Pons (tissue), 1 donor: ENCODE results near the gene IPO9.

Source experiments
- DNase-seq: peaks from one replicate; pipeline ENCODE4 v3.0.0-alpha.2; 2016; ENCODE audit warnings: low spot score

IPO9 gene

DNA sequence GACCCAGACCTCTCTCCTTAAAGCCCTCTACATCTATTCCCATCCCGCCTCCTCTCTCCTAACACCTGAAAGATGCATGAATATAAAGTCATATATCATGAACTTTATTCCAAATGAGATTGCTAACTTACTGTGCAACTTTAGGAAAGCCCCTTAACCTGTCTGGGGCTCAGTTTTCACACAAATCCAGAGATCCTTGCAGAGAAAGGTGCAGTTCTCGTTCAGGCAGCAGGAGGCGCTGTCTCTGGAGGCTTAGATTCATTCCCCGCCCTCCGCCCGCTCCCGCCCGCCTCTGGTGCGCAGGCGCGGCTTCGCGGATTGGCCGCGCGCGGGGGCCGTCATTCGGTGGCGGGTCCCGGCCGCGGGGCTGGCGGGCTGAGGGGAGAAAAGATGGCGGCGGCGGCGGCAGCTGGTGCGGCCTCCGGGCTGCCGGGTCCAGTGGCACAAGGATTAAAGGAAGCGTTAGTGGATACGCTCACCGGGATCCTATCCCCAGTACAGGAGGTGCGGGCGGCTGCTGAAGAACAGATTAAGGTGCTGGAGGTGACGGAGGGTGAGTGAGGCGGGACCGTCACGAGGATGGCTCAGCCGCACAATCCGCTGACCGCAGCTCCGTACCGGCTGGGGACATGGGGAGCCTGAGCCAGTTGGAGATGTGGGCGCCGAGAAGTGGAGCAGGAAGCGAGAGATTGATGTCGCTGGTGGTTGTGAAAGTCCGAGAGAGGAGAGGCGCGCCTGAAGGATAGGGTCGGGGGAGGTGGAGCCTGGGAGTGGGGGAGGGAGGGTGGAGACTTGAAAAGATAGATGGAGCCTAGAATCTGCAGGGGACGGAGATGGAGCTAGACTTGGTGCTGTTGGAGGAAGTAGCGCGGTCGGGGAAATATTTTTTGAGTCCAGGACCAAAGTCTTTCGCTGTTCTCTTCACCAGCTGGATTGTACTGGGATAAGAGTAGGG is at the start of gene IPO9:
Gene IPO9, plus strand, starts transcription at position 338 of the 955 bp plus-strand sequence. Its CDS starts 53 bp downstream, at position 391.
- DNase-seq: peak; percentile 90

DNA sequence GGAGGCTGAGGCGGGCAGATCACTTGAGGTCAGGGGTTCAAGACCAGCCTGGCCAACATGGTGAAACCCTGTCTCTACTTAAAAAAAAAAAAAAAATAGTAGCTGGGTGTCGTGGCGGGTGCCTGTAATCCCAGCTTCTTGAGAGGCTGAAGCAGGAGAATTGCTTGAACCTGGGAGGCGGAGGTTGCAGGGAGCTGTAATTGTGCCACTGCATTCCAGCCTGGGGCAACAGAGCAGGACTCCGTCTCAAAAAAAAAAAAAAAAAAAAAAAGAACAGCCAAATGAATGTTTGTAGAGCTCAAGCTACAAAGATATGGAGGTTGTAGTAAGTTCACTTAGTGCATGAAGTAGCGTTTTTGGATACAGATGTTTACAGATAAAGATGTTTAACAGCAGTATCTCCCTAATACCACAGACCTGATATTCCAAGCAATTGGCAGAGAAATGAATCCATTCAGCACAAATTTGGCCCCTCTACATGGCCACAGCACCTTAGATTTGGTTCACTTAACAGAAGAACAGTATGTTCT is 49.5 kb upstream of the IPO9 start:
- DNase-seq: no peak

DNA sequence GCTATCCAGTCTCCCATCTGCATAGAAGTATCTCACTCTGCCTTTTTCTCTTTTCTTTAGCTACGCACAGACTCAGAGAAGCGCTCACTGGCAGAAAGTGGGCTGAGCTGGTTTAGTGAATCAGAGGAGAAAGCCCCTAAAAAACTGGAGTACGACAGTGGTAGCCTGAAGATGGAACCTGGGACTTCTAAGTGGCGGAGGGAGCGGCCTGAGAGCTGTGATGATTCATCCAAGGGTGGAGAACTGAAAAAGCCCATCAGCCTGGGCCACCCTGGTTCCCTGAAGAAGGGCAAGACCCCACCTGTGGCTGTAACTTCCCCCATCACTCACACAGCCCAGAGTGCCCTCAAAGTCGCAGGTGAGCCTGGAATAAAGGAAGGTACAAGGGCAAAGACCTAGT is 48.0 kb upstream of the IPO9 start:
- DNase-seq: no peak

DNA sequence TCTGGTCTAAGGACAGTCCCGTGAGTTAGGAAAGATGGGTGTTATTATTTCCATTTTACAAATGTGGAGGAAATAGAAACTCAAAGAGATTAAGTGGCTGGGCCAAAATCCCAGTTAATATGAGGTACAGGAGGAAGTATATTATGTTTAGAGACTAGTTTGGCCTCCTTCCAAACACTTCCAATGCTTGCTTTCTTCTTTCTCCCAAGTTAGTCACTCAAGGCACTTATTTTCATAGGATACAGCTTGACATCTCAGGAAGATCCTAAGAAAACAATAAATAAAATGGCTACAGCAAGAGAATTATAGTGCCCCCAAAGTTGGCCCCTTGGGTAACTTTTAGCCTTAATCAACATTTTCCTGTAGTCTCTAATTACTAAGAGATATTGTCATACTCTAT is 47.5 kb upstream of the IPO9 start:
- no peak for DNase-seq

DNA sequence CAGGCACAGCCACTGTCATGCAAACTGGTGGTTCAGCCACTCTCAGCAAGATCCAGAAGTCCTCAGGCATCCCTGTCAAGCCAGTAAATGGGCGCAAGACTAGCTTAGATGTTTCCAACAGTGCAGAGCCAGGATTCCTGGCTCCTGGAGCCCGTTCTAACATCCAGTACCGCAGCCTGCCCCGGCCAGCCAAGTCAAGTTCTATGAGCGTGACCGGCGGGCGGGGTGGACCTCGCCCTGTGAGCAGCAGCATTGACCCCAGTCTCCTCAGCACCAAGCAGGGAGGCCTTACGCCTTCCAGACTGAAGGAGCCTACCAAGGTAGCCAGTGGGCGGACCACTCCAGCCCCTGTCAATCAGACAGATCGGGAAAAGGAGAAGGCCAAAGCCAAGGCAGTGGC is 46.6 kb upstream of the IPO9 start:
- DNase-seq: no peak

DNA sequence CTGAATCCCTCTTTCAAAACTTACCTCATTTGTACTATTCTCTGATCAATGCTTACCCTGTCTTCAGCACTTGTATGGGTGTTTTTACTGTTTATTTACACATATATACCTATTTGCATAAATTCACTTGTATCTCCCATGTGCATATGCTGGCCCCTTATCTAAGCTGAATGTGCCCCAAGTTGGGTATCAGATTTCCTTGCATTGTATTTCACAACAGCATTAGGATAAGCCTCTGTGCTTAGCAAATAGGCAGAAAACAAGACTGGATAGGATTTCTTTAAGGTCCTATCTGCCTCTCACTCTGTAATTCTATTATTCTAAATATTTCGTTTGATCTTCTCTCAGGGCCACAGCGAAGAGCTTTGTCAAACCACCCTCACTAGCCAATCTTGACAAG is 45.9 kb upstream of the IPO9 start:
- DNase-seq: no peak

DNA sequence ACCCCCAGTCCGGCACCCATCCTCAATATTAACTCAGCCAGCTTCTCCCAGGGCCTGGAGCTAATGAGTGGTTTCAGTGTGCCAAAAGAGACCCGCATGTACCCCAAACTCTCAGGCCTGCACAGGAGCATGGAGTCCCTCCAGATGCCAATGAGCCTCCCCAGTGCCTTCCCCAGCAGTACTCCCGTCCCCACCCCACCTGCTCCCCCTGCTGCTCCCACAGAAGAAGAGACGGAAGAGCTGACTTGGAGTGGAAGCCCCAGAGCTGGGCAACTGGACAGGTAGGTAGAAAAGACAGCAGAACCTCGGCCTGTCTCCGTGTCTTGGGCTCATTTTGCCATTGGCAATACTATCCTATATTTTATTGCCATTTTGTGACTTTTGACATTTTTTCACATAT is 45.4 kb upstream of the IPO9 start:
- no peak for DNase-seq

DNA sequence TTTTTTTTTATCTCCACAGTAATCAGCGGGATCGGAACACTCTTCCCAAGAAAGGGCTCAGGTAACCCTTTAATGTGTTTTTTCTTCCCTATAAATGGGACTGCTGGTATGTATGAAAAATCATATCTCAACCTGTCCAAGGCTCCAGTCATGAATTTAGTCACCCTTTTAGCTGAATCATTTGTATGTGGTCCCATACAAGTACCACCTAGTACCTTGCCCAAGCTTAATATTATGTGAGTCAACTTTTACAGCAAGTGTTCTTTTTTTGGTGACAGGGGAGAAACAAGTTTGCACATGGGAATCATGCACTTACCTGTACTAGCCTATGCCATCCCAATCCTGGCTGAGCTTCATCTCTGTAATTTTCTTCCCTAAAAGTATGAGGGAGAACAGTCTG is 43.7 kb upstream of the IPO9 start:
- no peak for DNase-seq

DNA sequence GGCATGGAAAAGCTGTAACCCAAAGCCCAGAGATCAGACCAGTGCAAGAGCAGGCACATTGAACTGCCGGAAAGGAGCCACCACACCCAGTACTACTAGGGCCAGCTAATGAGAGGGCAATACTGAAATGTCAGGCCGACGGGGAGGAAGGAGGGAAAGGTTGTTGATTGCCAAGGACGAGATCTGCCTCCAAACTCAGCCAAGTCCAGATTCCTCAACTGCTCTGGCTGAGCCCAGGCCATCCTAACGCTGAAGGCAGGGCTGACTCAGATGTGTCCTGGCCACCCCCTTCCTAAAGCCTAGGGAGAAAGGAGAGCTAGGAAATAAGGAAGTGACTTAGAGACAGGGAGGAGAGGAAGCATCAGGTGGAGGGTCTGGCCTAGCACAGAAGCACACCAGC is 42.1 kb upstream of the IPO9 start:
- DNase-seq: no peak

DNA sequence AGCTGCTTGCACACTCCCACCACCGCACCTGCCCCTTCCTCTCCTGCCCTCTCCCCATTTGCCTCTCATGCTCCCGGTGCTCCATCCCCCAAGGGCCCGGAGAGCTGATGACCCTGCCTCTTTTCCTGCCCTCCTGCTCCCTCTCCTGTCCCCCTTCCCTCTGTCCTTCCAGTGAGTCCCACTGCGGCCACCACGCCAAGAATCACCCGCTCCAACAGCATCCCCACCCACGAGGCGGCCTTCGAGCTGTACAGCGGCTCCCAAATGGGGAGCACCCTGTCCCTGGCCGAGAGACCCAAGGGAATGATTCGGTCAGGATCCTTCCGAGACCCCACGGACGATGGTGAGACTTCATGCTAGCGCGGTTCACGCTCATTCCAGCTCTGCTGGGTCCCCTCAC is 40.7 kb upstream of the IPO9 start:
- DNase-seq: no peak

DNA sequence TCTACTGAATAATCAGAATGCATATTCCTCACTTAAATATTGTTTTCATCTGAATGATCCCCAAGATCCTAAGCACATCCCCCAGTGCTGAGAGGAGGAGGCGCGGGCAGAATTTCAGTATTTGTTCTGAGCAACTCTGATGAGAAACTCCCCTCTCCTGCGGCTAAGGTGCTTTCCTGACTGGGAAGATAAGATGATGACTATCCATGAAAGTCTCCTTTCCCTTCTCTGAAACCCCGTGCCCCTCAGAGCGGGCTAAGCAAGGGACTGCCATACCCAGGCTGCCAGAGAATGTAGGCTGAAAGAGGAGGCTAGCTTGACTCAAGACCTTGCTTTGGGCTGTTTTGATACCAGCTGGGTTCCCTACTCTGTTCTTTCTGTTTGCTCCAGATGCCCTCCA is 39.7 kb upstream of the IPO9 start:
- no peak for DNase-seq

DNA sequence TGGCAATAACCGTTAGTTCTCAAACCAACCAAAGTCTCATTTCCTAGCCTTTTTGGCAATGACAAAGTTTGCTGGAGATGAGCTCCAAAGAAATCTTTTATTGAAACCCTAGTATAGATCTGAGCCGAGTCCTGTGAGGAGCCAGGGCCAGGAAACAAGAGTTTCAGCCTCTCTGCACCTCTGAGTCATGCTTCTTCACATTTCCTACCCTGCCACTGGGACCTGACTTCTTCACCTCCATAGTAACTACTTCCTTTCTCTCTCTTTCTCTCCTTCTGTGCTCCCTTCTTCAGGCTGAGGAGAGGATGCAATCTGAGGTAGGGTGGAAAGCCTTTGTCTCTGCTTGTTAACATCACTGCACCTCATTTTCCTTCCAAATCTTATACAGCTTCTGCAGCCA is 38.7 kb upstream of the IPO9 start:
- no peak for DNase-seq

DNA sequence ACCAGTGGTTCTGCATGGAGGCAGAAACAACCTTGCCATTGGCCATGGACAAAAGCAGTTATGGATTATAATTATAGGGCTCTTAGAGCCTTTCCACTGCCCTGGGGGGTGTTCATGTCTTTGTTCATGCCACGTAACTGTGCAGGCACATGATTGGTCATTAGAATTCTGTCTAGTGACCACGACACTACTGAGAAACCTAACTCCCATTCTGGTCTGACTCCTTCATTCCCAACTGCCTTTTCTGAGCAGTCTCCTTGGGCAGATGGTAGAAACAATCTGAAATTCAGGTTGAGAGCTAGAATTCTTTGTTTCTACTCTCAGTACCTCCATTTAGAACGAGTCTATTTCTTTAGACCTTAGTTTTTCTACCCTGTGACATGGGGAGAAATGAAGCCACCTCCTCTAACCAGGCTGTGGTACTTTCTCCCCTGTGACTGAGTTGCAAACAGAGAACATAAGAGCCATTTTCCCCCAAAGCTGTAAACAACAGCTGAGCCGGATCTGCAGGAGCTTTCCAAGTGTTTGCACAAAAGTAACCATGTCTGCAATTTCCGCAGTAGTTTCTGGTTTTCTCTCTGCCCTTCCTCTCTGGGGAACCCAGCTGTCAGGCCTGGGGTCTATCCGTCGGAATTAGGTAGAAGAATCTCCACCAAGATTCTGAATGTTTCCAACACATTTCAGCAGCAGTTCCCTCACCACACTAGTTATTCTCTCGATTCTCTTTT is 37.7 kb upstream of the IPO9 start:
- peak; percentile 94 for DNase-seq

DNA sequence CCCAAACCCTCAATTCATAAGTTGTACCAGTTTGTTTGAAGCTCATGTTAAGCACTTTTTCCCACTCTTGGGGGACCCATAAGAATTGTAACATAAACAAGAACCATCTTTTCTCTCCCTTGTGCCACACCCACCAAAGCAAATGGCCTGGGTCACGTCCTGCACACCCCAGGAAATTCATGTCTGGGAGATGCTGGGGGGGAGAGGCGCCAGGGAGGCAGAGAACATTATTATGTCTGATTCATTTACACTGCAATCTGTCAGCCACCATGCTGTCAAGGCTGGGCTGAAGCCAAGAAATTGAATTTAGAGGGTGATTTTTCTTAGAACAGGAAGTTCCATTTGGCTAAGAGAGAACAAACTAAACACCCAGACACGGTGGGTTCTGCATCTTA is 37.2 kb upstream of the IPO9 start:
- no peak for DNase-seq

DNA sequence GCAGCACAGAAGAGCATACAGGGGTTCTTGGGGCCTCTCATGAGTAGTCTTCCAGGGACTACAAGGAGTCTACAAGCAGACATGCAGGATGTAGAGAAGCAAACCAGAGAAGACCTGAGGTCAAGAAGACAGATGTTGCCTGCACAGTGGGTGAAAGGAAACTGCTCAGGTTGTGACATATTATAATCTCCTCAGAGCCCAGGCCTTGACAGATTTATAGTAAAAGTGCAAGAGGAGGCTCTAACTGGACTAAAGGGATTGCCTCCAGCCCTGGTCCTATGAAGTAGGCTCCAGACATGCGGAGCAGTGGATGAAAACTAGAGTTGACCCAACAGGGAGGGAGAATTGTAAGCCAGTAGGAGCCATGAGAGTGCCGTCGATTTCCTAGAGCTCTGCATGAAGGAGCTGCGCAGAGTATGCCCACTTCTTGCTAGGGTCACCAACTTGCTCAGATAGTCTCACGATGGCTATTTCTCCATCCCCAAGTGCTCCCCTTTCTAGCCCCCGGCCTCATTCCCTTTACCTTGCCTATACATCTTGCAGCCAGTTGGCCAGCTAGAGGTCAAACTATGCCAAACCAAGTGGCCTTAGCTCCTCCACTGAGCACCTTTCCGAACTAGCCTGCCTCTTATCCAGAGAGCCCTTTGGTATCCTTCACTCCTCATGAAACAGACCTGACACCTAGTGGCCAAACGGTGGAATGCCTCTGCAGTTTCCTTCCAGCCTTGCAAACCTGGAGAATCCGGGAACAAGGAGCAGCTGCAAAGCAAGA is 36.2 kb upstream of the IPO9 start:
- peak; percentile 96 for DNase-seq

DNA sequence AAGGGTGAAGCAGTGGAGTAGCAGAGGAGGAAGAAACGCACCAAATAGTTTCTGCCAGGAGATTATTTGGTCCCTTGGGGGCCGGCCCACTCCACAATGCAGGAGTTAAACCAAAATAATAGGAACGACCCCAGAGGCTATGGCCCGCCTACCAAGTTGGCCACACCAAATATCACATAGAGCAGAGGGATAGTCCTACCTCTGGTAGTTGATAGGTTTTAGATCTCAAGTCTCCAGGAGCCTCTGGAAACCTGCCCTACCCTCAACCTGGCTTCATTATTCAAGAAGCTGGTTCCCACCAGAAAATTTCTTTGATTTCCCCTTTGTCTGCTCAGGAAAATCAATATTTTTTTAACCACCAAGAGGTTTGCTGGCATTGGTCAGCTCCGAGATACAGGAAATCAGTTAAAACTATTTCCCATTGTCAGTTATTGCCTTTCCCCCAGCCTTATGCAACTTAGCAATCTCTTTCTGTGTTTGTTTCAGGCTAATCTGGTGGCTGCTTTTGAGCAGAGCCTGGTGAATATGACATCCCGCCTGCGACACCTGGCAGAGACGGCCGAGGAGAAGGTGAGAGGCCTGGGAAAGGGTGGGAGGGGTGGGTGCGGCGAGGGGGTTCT is 35.5 kb upstream of the IPO9 start:
- DNase-seq: no peak

DNA sequence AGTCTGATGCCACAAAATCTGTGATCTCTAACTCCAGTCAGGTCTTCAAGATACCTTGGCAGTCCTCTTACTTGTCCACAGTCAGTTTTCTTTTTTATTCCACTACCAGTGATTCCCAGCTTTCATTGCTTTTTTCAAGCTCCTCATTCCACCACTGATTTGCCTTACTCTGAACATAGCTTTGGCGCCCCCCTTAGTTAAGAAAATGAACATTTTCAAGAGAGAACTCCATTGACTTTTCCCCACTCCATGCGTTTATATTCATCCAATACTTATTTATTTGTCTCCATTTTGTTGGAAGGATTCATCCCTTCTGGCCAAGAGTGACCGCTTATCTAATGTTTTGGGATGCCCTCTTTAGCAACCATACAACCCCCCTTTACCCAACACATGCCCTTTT is 33.9 kb upstream of the IPO9 start:
- no peak for DNase-seq

DNA sequence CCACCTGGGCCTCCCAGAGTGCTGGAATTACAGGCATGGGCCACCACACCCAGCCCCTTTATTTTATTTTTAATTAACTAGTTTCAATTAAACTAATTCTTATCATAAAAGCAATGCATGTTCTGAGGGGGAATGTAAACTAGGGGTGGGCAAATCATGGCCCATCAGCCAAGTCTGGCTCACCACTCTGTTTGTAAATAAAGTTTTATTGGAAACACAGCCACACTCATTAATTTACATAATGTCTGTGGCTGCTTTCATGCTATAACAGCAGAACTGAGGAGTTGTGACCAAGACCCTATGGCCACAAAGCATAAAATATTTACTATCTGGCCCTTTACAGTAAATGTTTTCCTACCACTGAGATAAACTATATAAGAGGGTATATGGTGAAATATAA is 28.7 kb upstream of the IPO9 start:
- DNase-seq: no peak

DNA sequence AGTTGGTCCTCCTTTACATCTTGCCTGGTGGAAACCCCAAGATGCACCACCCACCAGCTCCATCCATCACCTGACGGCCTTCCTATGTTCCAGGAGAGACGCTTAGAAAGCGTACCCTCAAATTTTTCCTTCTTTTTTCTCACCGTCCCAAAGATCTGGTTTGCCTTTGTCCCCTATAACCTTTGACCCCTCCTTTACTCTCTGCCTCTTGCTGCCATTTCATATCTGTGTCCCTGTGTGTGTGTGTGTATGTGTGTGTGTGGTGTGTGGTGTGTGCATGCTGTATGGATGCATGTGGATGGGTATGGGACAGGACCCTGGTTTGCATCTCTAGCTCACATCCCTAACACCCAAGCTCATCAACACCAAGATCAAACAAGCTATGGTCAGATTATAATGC is 22.2 kb upstream of the IPO9 start:
- DNase-seq: no peak

DNA sequence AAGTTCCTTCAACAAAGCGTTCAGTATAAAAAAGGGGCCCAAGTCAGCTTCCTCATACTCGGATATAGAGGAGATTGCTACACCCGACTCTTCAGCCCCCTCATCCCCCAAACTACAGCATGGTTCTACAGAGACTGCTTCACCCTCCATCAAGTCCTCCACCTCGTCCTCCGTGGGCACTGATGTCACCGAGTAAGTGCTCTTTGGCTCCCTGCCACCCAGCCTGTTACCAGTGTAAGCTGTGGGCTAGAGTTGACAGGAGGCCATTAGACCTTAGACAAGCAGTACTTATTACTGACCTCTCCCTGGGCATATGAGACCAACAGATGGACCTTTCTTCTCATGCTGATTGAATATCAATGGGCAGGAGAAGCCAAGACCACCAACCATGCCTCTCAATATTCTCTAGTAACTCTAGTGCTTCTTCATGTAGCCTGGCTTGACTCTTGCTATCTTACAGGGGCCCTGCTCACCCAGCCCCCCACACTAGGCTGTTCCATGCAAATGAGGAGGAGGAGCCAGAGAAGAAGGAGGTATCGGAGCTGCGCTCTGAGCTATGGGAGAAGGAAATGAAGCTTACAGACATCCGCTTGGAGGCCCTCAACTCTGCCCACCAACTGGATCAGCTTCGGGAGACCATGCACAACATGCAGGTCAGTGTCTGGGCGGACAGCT is 20.9 kb upstream of the IPO9 start:
- DNase-seq: no peak

DNA sequence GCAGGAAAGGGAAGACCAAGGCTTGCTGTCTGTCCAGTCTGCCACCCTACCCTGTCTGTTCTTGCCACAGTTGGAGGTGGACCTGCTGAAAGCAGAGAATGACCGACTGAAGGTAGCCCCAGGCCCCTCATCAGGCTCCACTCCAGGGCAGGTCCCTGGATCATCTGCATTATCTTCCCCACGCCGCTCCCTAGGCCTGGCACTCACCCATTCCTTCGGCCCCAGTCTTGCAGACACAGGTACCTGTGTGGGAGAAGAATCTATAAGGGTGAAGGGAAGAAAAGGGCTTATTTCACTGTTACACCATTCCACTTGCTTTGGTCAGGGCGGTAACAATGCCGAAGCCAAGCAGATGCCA is 20.3 kb upstream of the IPO9 start:
- DNase-seq: no peak
